HG03460 (cell line): Measurements from ENCODE around the gene MRPL32.
"Not testable (repeated sequence)": the region's sequence is repeated elsewhere in the genome, so short reads cannot be mapped to it uniquely, and the experiment has no call there.

ENCODE experiments used
- ATAC-seq: cut with Tn5 transposase; IDR thresholded peaks from one replicate; pipeline ENCODE4 v1.9.1; 2021; ENCODE audit not compliant: unreplicated experiment

MRPL32 gene

GRCh38 chr7:42931834-42932651 is at the start of gene MRPL32, which contains the start of gene PSMA2:
Gene MRPL32, plus strand, starts transcription at chr7:42932376. Its CDS starts 11 bp downstream, at chr7:42932387.
Gene PSMA2, minus strand, starts transcription at chr7:42932174. Its CDS starts 16 bp downstream, at chr7:42932158.
- ATAC-seq = peak; percentile 99

- peak; percentile 58 for ATAC-seq
Measured at GRCh38 chr7:42883950-42884349, 48.2 kb upstream of the MRPL32 start.

- ATAC-seq = not testable (repeated sequence)
Measured at GRCh38 chr7:42885183-42885582, 47.0 kb upstream of the MRPL32 start.

- ATAC-seq = no peak
Measured at GRCh38 chr7:42886129-42886528, 46.0 kb upstream of the MRPL32 start.

- no peak for ATAC-seq
Measured at GRCh38 chr7:42886893-42887505, 45.2 kb upstream of the MRPL32 start.

- no peak for ATAC-seq
Measured at GRCh38 chr7:42893346-42894240, 38.6 kb upstream of the MRPL32 start.

- ATAC-seq = no peak
Measured at GRCh38 chr7:42900842-42901241, 31.3 kb upstream of the MRPL32 start.

- no peak for ATAC-seq
Measured at GRCh38 chr7:42902331-42902730, 29.8 kb upstream of the MRPL32 start.

- no peak for ATAC-seq
Measured at GRCh38 chr7:42906181-42906580, 26.0 kb upstream of the MRPL32 start.

GRCh38 chr7:42907316-42907715 is 24.9 kb upstream of the MRPL32 start:
- no peak for ATAC-seq

GRCh38 chr7:42910306-42910705 is 21.9 kb upstream of the MRPL32 start:
- no peak for ATAC-seq

- ATAC-seq = peak; percentile 91
Measured at GRCh38 chr7:42911454-42912447, 20.4 kb upstream of the MRPL32 start, which contains the start of gene C7orf25. Gene C7orf25, minus strand, starts transcription at chr7:42912070. Its CDS starts 1,170 bp downstream, at chr7:42910900.

- no peak for ATAC-seq
Measured at GRCh38 chr7:42913591-42913990, 18.6 kb upstream of the MRPL32 start.

GRCh38 chr7:42914009-42914408 is 18.2 kb upstream of the MRPL32 start:
- ATAC-seq = no peak

GRCh38 chr7:42914421-42915045 is 17.6 kb upstream of the MRPL32 start:
- no peak for ATAC-seq

- ATAC-seq = no peak
Measured at GRCh38 chr7:42915356-42915755, 16.8 kb upstream of the MRPL32 start.

- no peak for ATAC-seq
Measured at GRCh38 chr7:42922017-42922753, 10.0 kb upstream of the MRPL32 start.

- no peak for ATAC-seq
Measured at GRCh38 chr7:42924223-42924838, 7.8 kb upstream of the MRPL32 start.
